Measurements from ENCODE around the gene SCN2A. TPM values are rescaled to one million over a fixed set of nuclear protein-coding genes. Genes with fewer than 3 reads are reported as not detected.
"Not testable (repeated sequence)": the region's sequence is repeated elsewhere in the genome, so short reads cannot be mapped to it uniquely, and the experiment has no call there.

Gene SCN2A
- total RNA-seq, 2 experiments from 2014 or later: 0.21 TPM; not detected in 1

DNA sequence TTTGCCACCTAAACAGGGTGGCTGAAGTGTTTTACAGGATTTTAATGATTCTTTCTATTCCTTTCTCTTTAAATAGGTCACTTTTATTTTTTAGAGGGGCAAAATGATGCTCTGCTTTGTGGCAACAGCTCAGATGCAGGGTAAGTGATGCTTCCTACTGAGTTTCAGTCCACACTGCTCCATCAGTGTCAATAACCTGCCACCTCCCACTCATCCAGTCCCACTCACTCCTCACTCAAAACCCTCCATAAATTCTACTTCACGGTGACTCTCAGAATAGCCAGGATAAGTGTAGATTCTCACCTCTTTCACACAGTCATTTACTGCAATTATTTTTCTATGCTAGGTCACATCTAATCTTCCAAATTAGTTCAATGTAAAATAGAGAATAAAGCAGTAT lies 72.7 kb downstream of the SCN2A start:
- peaks cover 4% of the 10 kb centered on the region for H3K4me1 Mint-ChIP-seq
- DNase-seq (no peak), ATAC-seq (no peak)
- no peaks in the 10 kb centered on the region for H3K27me3 Mint-ChIP-seq
- CTCF ChIA-PET: no interaction called here
- no peak overlapping the region for H3K27ac Mint-ChIP-seq
- H3K4me3 Mint-ChIP-seq: no peak overlapping the region
- H3K36me3 Mint-ChIP-seq: no peaks in the 10 kb centered on the region
- H3K9me3 Mint-ChIP-seq (ENCODE audit: low read depth): no peaks in the 10 kb centered on the region

DNA sequence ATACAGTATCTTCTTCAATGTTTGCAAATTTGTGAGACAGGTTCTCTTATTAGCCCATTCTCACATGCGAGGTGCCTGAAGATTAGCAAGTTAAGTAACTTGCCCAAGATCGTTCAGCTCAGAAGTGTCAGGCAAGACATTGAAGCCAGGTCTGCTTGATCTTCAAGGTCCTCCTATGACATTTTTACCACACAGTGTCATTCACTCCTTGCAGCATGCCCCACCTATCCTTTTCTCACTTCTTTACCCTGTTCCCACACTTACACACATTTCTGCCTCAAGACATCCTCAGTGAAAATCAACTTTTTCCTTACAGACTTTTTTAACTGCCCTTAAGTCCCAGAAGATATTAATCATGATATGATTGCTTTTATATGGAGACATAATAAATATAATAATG lies 73.8 kb downstream of the SCN2A start:
- no peak for DNase-seq
- Mint-ChIP-seq H3K9me3 (ENCODE audit: low read depth) (no peaks in the 10 kb centered on the region), H3K27me3 (no peaks in the 10 kb centered on the region), H3K36me3 (no peaks in the 10 kb centered on the region), H3K27ac (no peak overlapping the region), H3K4me1 (peaks cover 4% of the 10 kb centered on the region), H3K4me3 (no peak overlapping the region)
- CTCF ChIA-PET: interaction anchor here (0.6 kb wide), 1 partner anchor 810 kb away, joined by 3 read pairs; no protein-coding TSS in a partner anchor
- ATAC-seq: no peak

GRCh38 chr2:165313509-165313908 lies 74.3 kb downstream of the SCN2A start:
- CTCF ChIA-PET: no interaction called here
- H3K4me1 Mint-ChIP-seq: peaks cover 4% of the 10 kb centered on the region
- no peak overlapping the region for H3K4me3 Mint-ChIP-seq
- H3K36me3 Mint-ChIP-seq: no peaks in the 10 kb centered on the region
- no peak overlapping the region for H3K27ac Mint-ChIP-seq
- H3K27me3 Mint-ChIP-seq: no peaks in the 10 kb centered on the region
- DNase-seq: no peak
- H3K9me3 Mint-ChIP-seq (ENCODE audit: low read depth): no peaks in the 10 kb centered on the region
- ATAC-seq: no peak

DNA sequence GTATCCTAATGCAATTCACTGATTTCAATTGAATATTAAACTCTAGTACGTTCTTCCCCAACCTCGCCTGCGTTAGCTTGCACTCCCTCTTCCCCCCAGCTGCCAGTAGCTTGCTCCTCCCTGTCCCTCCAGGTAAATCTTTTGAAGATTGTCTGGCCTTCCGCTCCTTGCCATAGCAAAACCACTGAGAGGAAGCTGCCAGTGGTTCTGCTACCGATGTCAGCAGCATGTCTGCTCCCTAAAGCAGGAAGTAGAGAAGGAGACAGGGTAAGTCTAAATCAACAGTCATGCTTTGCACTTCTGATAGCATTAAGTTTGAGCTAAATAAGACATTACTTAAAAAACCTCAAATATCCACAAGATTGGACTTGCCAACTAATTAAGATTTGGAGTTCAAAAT lies 89.1 kb downstream of the SCN2A start:
- H3K36me3 Mint-ChIP-seq: no peaks in the 10 kb centered on the region
- peaks cover 11% of the 10 kb centered on the region for H3K4me1 Mint-ChIP-seq
- no peaks in the 10 kb centered on the region for H3K9me3 Mint-ChIP-seq (ENCODE audit: low read depth)
- H3K27me3 Mint-ChIP-seq: no peaks in the 10 kb centered on the region
- DNase-seq (peak; percentile 41), ATAC-seq (peak; percentile 45)
- H3K4me3 Mint-ChIP-seq: no peak overlapping the region
- CTCF ChIA-PET: no interaction called here
- no peak overlapping the region for H3K27ac Mint-ChIP-seq

DNA sequence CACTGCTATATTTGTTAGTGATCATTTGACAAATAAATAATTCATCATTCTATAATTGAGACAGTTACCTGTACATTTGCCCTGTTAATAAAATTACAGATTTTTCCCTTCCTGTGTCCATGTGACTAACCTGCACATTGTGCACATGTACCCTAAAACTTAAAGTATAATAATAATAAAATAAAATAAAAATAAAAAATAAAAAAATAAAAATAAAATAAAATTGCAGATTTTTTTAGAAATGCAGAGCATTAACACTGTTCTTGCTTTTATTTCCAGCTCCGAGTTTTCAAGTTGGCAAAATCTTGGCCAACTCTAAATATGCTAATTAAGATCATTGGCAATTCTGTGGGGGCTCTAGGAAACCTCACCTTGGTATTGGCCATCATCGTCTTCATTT lies 105.1 kb downstream of the SCN2A start:
- H3K4me1 Mint-ChIP-seq; DNase-seq; H3K36me3 Mint-ChIP-seq; ATAC-seq; CTCF ChIA-PET; H3K27me3 Mint-ChIP-seq; H3K4me3 Mint-ChIP-seq; H3K27ac Mint-ChIP-seq; H3K9me3 Mint-ChIP-seq (ENCODE audit: low read depth): not testable (repeated sequence)

DNA sequence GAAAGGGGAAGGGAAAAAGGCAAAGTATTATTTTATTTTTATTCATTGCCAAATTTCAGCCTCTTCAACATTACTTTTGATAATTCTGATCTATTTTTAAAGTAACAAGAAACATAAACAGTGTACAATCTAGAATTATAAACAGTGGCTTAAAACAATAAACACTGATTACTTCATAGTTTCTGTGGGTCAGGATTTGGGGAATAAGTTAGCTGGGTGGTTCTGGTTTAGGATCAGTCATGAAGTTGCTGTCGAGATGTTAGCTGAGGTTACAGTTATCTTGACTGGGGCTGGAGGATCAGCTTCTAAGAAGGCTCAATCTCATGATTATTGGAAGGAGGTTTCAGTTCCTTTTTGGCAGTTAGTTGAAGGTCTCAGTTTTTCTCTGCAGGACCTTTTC lies 109.2 kb downstream of the SCN2A start:
- Mint-ChIP-seq H3K27ac (no peak overlapping the region), H3K4me3 (no peak overlapping the region), H3K9me3 (ENCODE audit: low read depth) (no peaks in the 10 kb centered on the region), H3K4me1 (no peaks in the 10 kb centered on the region), H3K36me3 (no peaks in the 10 kb centered on the region), H3K27me3 (no peaks in the 10 kb centered on the region)
- CTCF ChIA-PET: no interaction called here
- DNase-seq (no peak), ATAC-seq (no peak)

DNA sequence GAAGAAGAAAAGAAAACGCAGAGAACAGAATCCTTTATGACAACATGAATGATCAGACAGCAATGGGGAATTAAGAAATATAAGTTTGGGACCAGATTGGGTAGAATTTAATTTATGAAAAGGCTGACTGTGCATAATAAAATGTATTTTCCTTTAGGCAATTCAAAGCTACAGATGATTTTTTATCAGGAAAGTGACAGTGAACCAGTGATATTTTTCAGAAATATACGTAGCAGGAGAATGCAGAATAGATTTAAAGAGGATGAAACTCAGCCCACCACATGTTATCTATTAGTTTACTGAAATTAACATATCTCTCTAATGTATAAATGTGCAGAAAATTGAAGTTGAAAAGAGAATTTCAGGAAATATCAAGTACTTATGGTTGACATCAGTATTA lies 110.0 kb downstream of the SCN2A start:
- CTCF ChIA-PET: no interaction called here
- Mint-ChIP-seq H3K27ac (no peak overlapping the region), H3K27me3 (no peaks in the 10 kb centered on the region), H3K4me1 (no peaks in the 10 kb centered on the region), H3K4me3 (no peak overlapping the region), H3K36me3 (no peaks in the 10 kb centered on the region), H3K9me3 (ENCODE audit: low read depth) (no peaks in the 10 kb centered on the region)
- ATAC-seq (no peak), DNase-seq (no peak)

GRCh38 chr2:165357758-165358157 lies 118.5 kb downstream of the SCN2A start:
- Mint-ChIP-seq H3K27me3 (no peaks in the 10 kb centered on the region), H3K4me3 (no peak overlapping the region), H3K9me3 (ENCODE audit: low read depth) (no peaks in the 10 kb centered on the region), H3K4me1 (no peaks in the 10 kb centered on the region), H3K27ac (no peak overlapping the region), H3K36me3 (no peaks in the 10 kb centered on the region)
- ATAC-seq (no peak), DNase-seq (no peak)
- CTCF ChIA-PET: no interaction called here

GRCh38 chr2:165361514-165361913 lies 122.3 kb downstream of the SCN2A start:
- no peak overlapping the region for H3K27ac Mint-ChIP-seq
- CTCF ChIA-PET: no interaction called here
- no peaks in the 10 kb centered on the region for H3K36me3 Mint-ChIP-seq
- H3K9me3 Mint-ChIP-seq (ENCODE audit: low read depth): no peaks in the 10 kb centered on the region
- H3K27me3 Mint-ChIP-seq: no peaks in the 10 kb centered on the region
- no peak for DNase-seq
- no peak overlapping the region for H3K4me3 Mint-ChIP-seq
- no peak for ATAC-seq
- H3K4me1 Mint-ChIP-seq: peaks cover 2% of the 10 kb centered on the region

- CTCF ChIA-PET: no interaction called here
- no peak for ATAC-seq
Observed at GRCh38 chr2:165369131-165369897, 130.1 kb downstream of the SCN2A start.

DNA sequence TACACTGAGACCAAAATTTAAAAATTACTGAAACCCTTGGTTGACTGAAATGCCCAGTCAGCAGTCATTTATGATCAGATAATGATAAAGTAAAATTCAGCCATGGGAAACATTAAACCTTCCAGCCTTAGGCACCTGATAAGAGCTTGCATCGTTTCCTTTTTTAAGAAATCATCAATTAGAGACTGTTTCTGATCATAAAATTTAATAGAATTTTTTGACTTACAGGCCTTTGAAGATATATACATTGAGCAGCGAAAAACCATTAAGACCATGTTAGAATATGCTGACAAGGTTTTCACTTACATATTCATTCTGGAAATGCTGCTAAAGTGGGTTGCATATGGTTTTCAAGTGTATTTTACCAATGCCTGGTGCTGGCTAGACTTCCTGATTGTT lies 130.7 kb downstream of the SCN2A start:
- H3K4me3 Mint-ChIP-seq: no peak overlapping the region
- no peak overlapping the region for H3K27ac Mint-ChIP-seq
- no peak for ATAC-seq

More at GRCh38 chr2:165369131-165369897, 130.1 kb downstream of the SCN2A start:
- no peak overlapping the region for H3K4me3 Mint-ChIP-seq
- no peak for DNase-seq
- H3K27me3 Mint-ChIP-seq: no peaks in the 10 kb centered on the region
- no peaks in the 10 kb centered on the region for H3K36me3 Mint-ChIP-seq
- H3K4me1 Mint-ChIP-seq: peaks cover 2% of the 10 kb centered on the region
- no peaks in the 10 kb centered on the region for H3K9me3 Mint-ChIP-seq (ENCODE audit: low read depth)
- H3K27ac Mint-ChIP-seq: no peak overlapping the region

DNA sequence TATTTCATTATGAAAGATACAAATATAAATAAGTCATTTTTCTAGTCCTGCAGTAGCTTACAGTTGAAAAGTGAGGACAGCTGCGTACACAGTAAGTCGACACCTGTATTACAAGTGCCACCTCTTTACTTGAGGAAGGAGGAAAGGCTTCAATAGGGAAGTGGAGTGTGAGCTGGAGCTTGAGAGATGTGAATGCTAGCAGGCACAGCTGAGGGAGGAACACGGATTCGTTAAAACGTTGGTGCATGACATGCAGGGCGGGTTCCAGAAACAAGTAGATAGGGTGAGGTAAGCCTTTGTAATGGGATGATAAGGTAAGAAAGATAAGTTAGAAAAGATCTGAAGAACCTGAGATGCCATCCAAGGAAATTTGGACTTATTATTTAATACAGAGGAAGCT lies 132.1 kb downstream of the SCN2A start:
- DNase-seq (no peak), ATAC-seq (no peak)
- Mint-ChIP-seq H3K36me3 (no peaks in the 10 kb centered on the region), H3K4me3 (no peak overlapping the region), H3K9me3 (ENCODE audit: low read depth) (no peaks in the 10 kb centered on the region), H3K27me3 (no peaks in the 10 kb centered on the region), H3K27ac (no peak overlapping the region), H3K4me1 (no peaks in the 10 kb centered on the region)
- CTCF ChIA-PET: no interaction called here

More for the DNA sequence above, 130.7 kb downstream of the SCN2A start:
- CTCF ChIA-PET: no interaction called here
- Mint-ChIP-seq H3K4me1 (peaks cover 2% of the 10 kb centered on the region), H3K9me3 (ENCODE audit: low read depth) (no peaks in the 10 kb centered on the region), H3K27me3 (no peaks in the 10 kb centered on the region), H3K36me3 (no peaks in the 10 kb centered on the region)
- DNase-seq: no peak

DNA sequence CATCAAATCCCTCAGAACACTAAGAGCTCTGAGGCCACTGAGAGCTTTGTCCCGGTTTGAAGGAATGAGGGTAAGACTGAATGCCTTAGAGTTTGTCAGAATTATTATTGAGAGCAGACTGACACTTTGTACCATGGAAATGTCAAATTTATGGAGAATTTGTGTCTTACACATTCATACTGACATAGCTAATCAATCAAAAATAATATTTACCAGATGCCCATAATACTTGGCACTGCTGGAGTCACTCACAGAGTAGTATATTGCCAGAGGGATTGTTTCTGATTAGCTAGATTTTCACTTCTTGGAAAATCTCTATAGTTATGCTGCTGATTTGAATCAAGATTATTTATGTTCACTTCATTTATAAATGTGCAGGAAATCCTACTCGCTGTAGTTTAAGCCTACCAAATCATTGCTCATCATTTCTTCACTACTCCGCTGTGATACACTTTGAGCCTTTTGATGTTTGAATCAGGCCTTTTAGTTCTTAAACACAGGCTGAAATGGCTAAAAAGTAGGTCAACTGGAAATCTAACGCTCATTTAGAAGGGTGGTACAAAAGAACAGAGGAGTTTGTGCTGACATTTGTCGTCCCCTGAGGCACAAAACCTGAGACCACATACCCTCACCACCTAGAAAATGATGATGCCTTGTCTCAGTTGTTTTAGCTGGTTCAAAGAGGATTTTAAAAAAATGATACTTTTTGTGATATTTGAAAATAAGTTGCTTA lies 134.2 kb downstream of the SCN2A start:
- no peaks in the 10 kb centered on the region for H3K9me3 Mint-ChIP-seq (ENCODE audit: low read depth)
- no peaks in the 10 kb centered on the region for H3K4me1 Mint-ChIP-seq
- CTCF ChIA-PET: no interaction called here
- DNase-seq (no peak), ATAC-seq (no peak)
- H3K27ac Mint-ChIP-seq: no peak overlapping the region
- no peak overlapping the region for H3K4me3 Mint-ChIP-seq
- no peaks in the 10 kb centered on the region for H3K36me3 Mint-ChIP-seq
- peaks cover under 1% of the 10 kb centered on the region for H3K27me3 Mint-ChIP-seq

DNA sequence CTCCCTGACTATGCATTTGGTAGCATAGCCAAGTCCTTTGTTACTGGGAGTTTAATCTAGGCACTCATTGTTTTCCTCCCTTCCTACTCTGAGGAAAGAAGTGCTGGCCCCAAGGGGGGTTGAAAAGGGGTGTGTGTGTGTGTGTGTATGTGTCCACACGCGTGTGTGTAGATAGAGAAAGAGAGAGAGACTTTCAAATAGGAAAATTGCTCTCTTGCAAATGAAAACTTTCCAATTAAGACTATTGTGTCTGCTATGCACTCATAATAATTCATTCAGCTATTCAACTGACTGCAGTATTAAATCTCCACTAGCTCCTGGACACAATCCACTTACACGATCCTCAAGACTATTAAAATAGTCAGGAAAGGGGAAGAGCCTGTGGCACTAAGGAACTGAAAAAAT lies 137.4 kb downstream of the SCN2A start:
- H3K27me3 Mint-ChIP-seq: peaks cover 3% of the 10 kb centered on the region
- H3K9me3 Mint-ChIP-seq (ENCODE audit: low read depth): no peaks in the 10 kb centered on the region
- CTCF ChIA-PET: no interaction called here
- no peak for DNase-seq
- H3K27ac Mint-ChIP-seq: no peak overlapping the region
- no peak for ATAC-seq
- H3K4me1 Mint-ChIP-seq: no peaks in the 10 kb centered on the region
- H3K36me3 Mint-ChIP-seq: no peaks in the 10 kb centered on the region
- H3K4me3 Mint-ChIP-seq: no peak overlapping the region

All from activated CD8-positive, alpha-beta memory T cell treated with anti-CD3 and anti-CD28 coated beads, Interleukin-2, amount 10 ng/mL, durations not matched to agents 7 days and 5 days (primary cell).